Transverse colon (tissue), 4 donors: ENCODE measurements around the gene DDX10. TPM values are rescaled to one million over a fixed set of nuclear protein-coding genes. Genes with fewer than 3 reads are reported as not detected.
A peak's percentile ranks its signal among the peaks of the same experiment; 100 is the strongest.

Experiments
- DNase-seq: peaks from one replicate; pipeline ENCODE4 v3.0.0-alpha.2; 2019
- H3K27ac ChIP-seq, 4 donors: fragments of 200-600 bp; sonication (generic); 2 replicates each; pipeline ENCODE4 v1.5.1; 2016 to 2018; ENCODE audit warnings: inconsistent platforms in 4 of 4
- H3K27me3 ChIP-seq: fragments of 200-600 bp; sonication (generic); 2 replicates; pipeline ENCODE4 v1.5.1; 2017; ENCODE audit warnings: inconsistent platforms
- H3K36me3 ChIP-seq, 4 donors: fragments of 200-600 bp; sonication (generic); 2 replicates each; pipeline ENCODE4 v1.5.1; 2017 to 2019; ENCODE audit warnings: inconsistent platforms in 4 of 4
- H3K4me1 ChIP-seq, 4 donors: fragments of 200-600 bp; sonication (generic); 2 replicates each; pipeline ENCODE4 v1.5.1; 2017 to 2020; ENCODE audit warnings: inconsistent platforms in 4 of 4
- H3K4me3 ChIP-seq, 4 donors: fragments of 200-600 bp; sonication (generic); 1 replicate in 1 of 4; 2 replicates in 3 of 4; pipeline versions ENCODE4 v1.5.1 to v1.6.1; 2017 to 2019; ENCODE audit warnings: inconsistent platforms in 4 of 4
- H3K9me3 ChIP-seq, 2 donors: fragments of 200-600 bp; sonication (generic); 2 replicates each; pipeline ENCODE4 v1.5.1; 2017 to 2019; ENCODE audit warnings: inconsistent platforms in 2 of 2
- CTCF ChIP-seq, 5 experiments: fragments of 200-600 bp in 3 of 5; fragments of 450-650 bp in 2 of 5; sonication (generic) in 3 of 5; IDR thresholded peaks; 1 replicate in 2 of 5; 2 replicates in 3 of 5; pipeline ENCODE4 v1.5.1; 2016 to 2017; ENCODE audit warnings: antibody characterized with exemption in 5 of 5, inconsistent platforms in 3 of 5, mild to moderate bottlenecking in 2 of 5, moderate library complexity in 1 of 5
- EP300 ChIP-seq: sonication (generic); formaldehyde crosslinking; IDR thresholded peaks from one replicate; pipeline ENCODE4 v1.6.1; 2017; ENCODE audit warnings: antibody characterized with exemption, low read depth
- POLR2A ChIP-seq: fragments of 450-650 bp; IDR thresholded peaks from one replicate; pipeline ENCODE4 v1.6.1; 2016; ENCODE audit warnings: antibody characterized with exemption, mild to moderate bottlenecking, moderate library complexity
- POLR2AphosphoS5 ChIP-seq, 3 donors: sonication (generic); formaldehyde crosslinking; IDR thresholded peaks; one replicate each; pipeline ENCODE4 v1.6.1; 2016; ENCODE audit warnings: antibody characterized with exemption in 3 of 3
- WGBS, 2 donors: methylation state at CpG; one replicate each; pipeline ENCODE4 v1.1.5; 2018; ENCODE audit warnings: low coverage in 1 of 2; 5-methylcytosine and 5-hydroxymethylcytosine counted together
- in situ Hi-C, 4 donors: fragments of 200-750 bp; cut with MboI; loops; one replicate each; pipeline versions ENCODE4 v1.15.0 to v1.15.1; 2017; ENCODE audit warnings: low sequenced_read_pairs in 3 of 4, low pct_ligation_motif_present in 1 of 4, low pct_unique_long_range_greater_than_20kb in 1 of 4
- intact Hi-C: fragments of 100-400 bp; cut with DNase I; formaldehyde crosslinking; loops from one replicate; pipeline ENCODE4 v1.15.1; 2023; ENCODE audit warnings: low total_unique reads
- total RNA-seq, 4 donors: library from RNA; depleted of rRNA; stranded (reverse); fragments of >200 nt; gene quantifications; one replicate each; pipeline ENCODE4 v1.1.0, GENCODE V29; 2016

The DDX10 gene
- total RNA-seq, 4 donors from 2014 or later = 7.6 to 38.2 (median 12.6) TPM

GRCh38 chr11:108965306-108966001 lies 300.6 kb downstream of the DDX10 start:
- no peaks in the 10 kb centered on the region for H3K4me1 ChIP-seq
- DNase-seq = no peak
- no peak overlapping the region for H3K4me3 ChIP-seq
- no peaks in the 10 kb centered on the region for H3K36me3 ChIP-seq
- H3K27me3 ChIP-seq = no peaks in the 10 kb centered on the region
- no peak overlapping the region for H3K27ac ChIP-seq
- in situ Hi-C loops (no loop called here), intact Hi-C loops (no loop called here)
- WGBS, 2 donors = 68 to 79% methylated on average over 2 to 10 of the region's 10 CpGs
- no peak for TF ChIP-seq CTCF (IDR thresholded peaks at IDR 0.05)
- no peak for TF ChIP-seq POLR2AphosphoS5 (IDR thresholded peaks at IDR 0.05)
- no peak for TF ChIP-seq EP300
- TF ChIP-seq POLR2A = no peak
- H3K9me3 ChIP-seq = no peaks in the 10 kb centered on the region

GRCh38 chr11:108966206-108966605 lies 301.3 kb downstream of the DDX10 start:
- no peaks in the 10 kb centered on the region for H3K4me1 ChIP-seq
- H3K27ac ChIP-seq = no peak overlapping the region
- no peak overlapping the region for H3K4me3 ChIP-seq
- H3K9me3 ChIP-seq = no peaks in the 10 kb centered on the region
- TF ChIP-seq CTCF (IDR thresholded peaks at IDR 0.05) (no peak), POLR2A (no peak), POLR2AphosphoS5 (IDR thresholded peaks at IDR 0.05) (no peak), EP300 (no peak)
- no peaks in the 10 kb centered on the region for H3K36me3 ChIP-seq
- WGBS, 2 donors = 89% methylated on average over 4 of the region's 4 CpGs; no CpG with 5 or more reads in 1 of the 2 donors
- no peak for DNase-seq
- in situ Hi-C loops (no loop called here), intact Hi-C loops (no loop called here)
- no peaks in the 10 kb centered on the region for H3K27me3 ChIP-seq

- DNase-seq = no peak
- intact Hi-C loops (no loop called here), in situ Hi-C loops (no loop called here)
- no peak for TF ChIP-seq POLR2A
- TF ChIP-seq POLR2AphosphoS5 (IDR thresholded peaks at IDR 0.05) = no peak
- TF ChIP-seq CTCF (IDR thresholded peaks at IDR 0.05) = no peak
- no peak for TF ChIP-seq EP300
- 63% methylated on average over 3 of the region's 3 CpGs; no CpG with 5 or more reads in 1 of the 2 donors for WGBS, 2 donors
- Histone ChIP-seq H3K36me3 (no peaks in the 10 kb centered on the region), H3K27ac (no peak overlapping the region), H3K4me3 (no peak overlapping the region), H3K4me1 (no peaks in the 10 kb centered on the region), H3K9me3 (no peaks in the 10 kb centered on the region), H3K27me3 (no peaks in the 10 kb centered on the region)
Observed at GRCh38 chr11:108966978-108967377, 302.1 kb downstream of the DDX10 start.

GRCh38 chr11:108967571-108967970 lies 302.7 kb downstream of the DDX10 start:
- no peaks in the 10 kb centered on the region for H3K4me1 ChIP-seq
- no peaks in the 10 kb centered on the region for H3K27me3 ChIP-seq
- WGBS, 2 donors = 56 to 65% methylated on average over 3 to 7 of the region's 7 CpGs
- H3K36me3 ChIP-seq = no peaks in the 10 kb centered on the region
- peak in 2 of 3 donors; percentile 32 to 53 for TF ChIP-seq POLR2AphosphoS5 (IDR thresholded peaks at IDR 0.05)
- no peak for TF ChIP-seq POLR2A
- in situ Hi-C loops = no loop called here
- no peak overlapping the region for H3K27ac ChIP-seq
- H3K4me3 ChIP-seq = no peak overlapping the region
- no peak for DNase-seq
- intact Hi-C loops = no loop called here
- no peaks in the 10 kb centered on the region for H3K9me3 ChIP-seq
